ENCODE measurements around the gene BACH2. TPM values are rescaled to one million over a fixed set of nuclear protein-coding genes. Genes with fewer than 3 reads are reported as not detected.
A peak's percentile ranks its signal among the peaks of the same experiment; 100 is the strongest.

The BACH2 gene
- total and polyA plus RNA-seq, 2 of the 4 experiments (the other 2 are of a cell fraction), result 1.3 to 1.4 TPM

GRCh38 chr6:90219209-90219985, 77.2 kb downstream of the BACH2 start:
- H2BK20ac ChIP-seq (ENCODE audit: low read depth, low read length), result peak overlapping the region; percentile 83
- H3K9me1 ChIP-seq (ENCODE audit: insufficient read depth, low read length), result peaks cover 7% of the 10 kb centered on the region
- ATAC-seq (ENCODE audit: low read depth), result peak; percentile 27
- WGBS, 2 experiments (ENCODE audit: extremely low coverage in 2 of 2, insufficient read length in 1 of 2), result 13% methylated on average over 3 of the region's 14 CpGs; no CpG with 5 or more reads in 1 of the 2 experiments
- peak overlapping the region; percentile 75 for H2AFZ ChIP-seq (replicated peaks; ENCODE audit: low read length, poor library complexity)
- no peaks in the 10 kb centered on the region for H3K27me3 ChIP-seq (ENCODE audit: control insufficient read depth, insufficient read depth, low read length)
- BruUV-seq (replicated peaks), result no TSS peak
- H3K4me2 ChIP-seq (ENCODE audit: low read depth, low read length), result peak overlapping the region; percentile 86
- H2BK5ac ChIP-seq (ENCODE audit: low read depth, low read length, poor library complexity, severe bottlenecking), result peak overlapping the region; percentile 88
- peaks cover 4% of the 10 kb centered on the region; the same call in 1 of the 2 replicates for H3K9me3 ChIP-seq (ENCODE audit: control insufficient read depth, insufficient read depth, low read length)
- H2BK15ac ChIP-seq (ENCODE audit: low read depth, low read length), result peak overlapping the region; percentile 9; the same call in 1 of the 3 replicates
- peak overlapping the region; percentile 11; the same call in 1 of the 2 replicates for H3K4me3 ChIP-seq (ENCODE audit: insufficient read depth, low read depth, low read length)
- DNase-seq, result peak; percentile 90
- peak overlapping the region; percentile 49; the same call in 1 of the 2 replicates for H3K14ac ChIP-seq (replicated peaks; ENCODE audit: low read depth, low read length)
- dilution Hi-C loops (cut with HindIII; ENCODE audit: low sequenced_read_pairs, unreplicated experiment) (no loop called here), intact Hi-C loops (cut with micrococcal nuclease) (loop anchor here (1.0 to 5.0 kb wide), 4 partner anchors 77 to 174 kb away; partner anchors contain the start of gene BACH2), in situ Hi-C loops (cut with MboI; ENCODE audit: low sequenced_read_pairs) (loop anchor here (5.0 kb wide), 1 partner anchor 63 kb away; no protein-coding TSS in a partner anchor)
- H2BK120ac ChIP-seq (ENCODE audit: low read depth, low read length), result peak overlapping the region; percentile 85
- peak overlapping the region; percentile 26 for H2AK9ac ChIP-seq (replicated peaks; ENCODE audit: low read depth, low read length, poor library complexity)
- peak overlapping the region; percentile 19 for H3K18ac ChIP-seq (ENCODE audit: low read depth, low read length)
- POLR2A ChIA-PET (ENCODE audit: unreplicated experiment), result no interaction called here
- H3K4ac ChIP-seq (ENCODE audit: low read depth, low read length), result peak overlapping the region; percentile 87
- H4K20me1 ChIP-seq (ENCODE audit: insufficient read depth, low read length), result peaks cover 4% of the 10 kb centered on the region
- peak overlapping the region; percentile 7 for H3K9ac ChIP-seq (ENCODE audit: low read depth, low read length)
- peak overlapping the region; percentile 53; the same call in 1 of the 2 replicates for H3K56ac ChIP-seq (ENCODE audit: extremely low read depth, insufficient read depth, low read length)
- H3K27ac ChIP-seq (ENCODE audit: insufficient read depth, low read length), result peak overlapping the region; percentile 12; the same call in 1 of the 2 replicates
- peak overlapping the region; percentile 52 for H4K91ac ChIP-seq (ENCODE audit: insufficient read depth, low read depth, low read length)
- CTCF ChIA-PET, result interaction anchor here (2.3 kb wide), 1 partner anchor 175 kb away, joined by 7 read pairs; no protein-coding TSS in a partner anchor
- H3K36me3 ChIP-seq (ENCODE audit: control insufficient read depth, insufficient read depth, low read length), result no peaks in the 10 kb centered on the region
- peaks cover 19% of the 10 kb centered on the region for H3K4me1 ChIP-seq (ENCODE audit: control insufficient read depth, insufficient read depth, low read length)
- peak overlapping the region; percentile 50 for H4K5ac ChIP-seq (ENCODE audit: low read depth, low read length)
- 0 out of 2 replicates have a peak overlapping the region, but pooled peaks have one; percentile 19 for H2AK5ac ChIP-seq (ENCODE audit: low read depth, low read length)
- peak overlapping the region; percentile 73 for H3K23ac ChIP-seq (ENCODE audit: low read depth, low read length)
- peak overlapping the region; percentile 4 to 22; a peak in 3 of 4 replicates for H4K8ac ChIP-seq (ENCODE audit: low read depth in 2 of 2, low read length in 2 of 2)
- no peaks in the 10 kb centered on the region for H3K79me1 ChIP-seq (ENCODE audit: low read depth in 1 of 2, low read length in 2 of 2)
- no peak for TF ChIP-seq MAFK (IDR thresholded peaks at IDR 0.05; ENCODE audit: low read depth, low read length)
- no peak for TF ChIP-seq NFE2L2 (IDR thresholded peaks at IDR 0.05; ENCODE audit: low read depth, low read length)
- TF ChIP-seq MXI1 (IDR thresholded peaks at IDR 0.05; ENCODE audit: borderline replicate concordance, low read depth, low read length), result no peak
- no peak for TF ChIP-seq RCOR1 (IDR thresholded peaks at IDR 0.05; ENCODE audit: insufficient replicate concordance, low read length)
- no peak for TF ChIP-seq RFX5 (IDR thresholded peaks at IDR 0.05; ENCODE audit: low read depth, low read length)
- no peak for TF ChIP-seq CEBPB (IDR thresholded peaks at IDR 0.05; ENCODE audit: low read depth, low read length)
- TF ChIP-seq, protein P1, sequence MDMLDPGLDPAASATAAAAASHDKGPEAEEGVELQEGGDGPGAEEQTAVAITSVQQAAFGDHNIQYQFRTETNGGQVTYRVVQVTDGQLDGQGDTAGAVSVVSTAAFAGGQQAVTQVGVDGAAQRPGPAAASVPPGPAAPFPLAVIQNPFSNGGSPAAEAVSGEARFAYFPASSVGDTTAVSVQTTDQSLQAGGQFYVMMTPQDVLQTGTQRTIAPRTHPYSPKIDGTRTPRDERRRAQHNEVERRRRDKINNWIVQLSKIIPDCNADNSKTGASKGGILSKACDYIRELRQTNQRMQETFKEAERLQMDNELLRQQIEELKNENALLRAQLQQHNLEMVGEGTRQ (IDR thresholded peaks at IDR 0.05; ENCODE audit: low read depth, low read length), result no peak
- TF ChIP-seq POLR2A (IDR thresholded peaks at IDR 0.05; ENCODE audit: low read depth, low read length), result no peak
- TF ChIP-seq SMC3 (IDR thresholded peaks at IDR 0.05; ENCODE audit: low read depth, low read length), result no peak
- no peak for TF ChIP-seq CTCF (conservative IDR thresholded peaks at IDR 0.05; ENCODE audit: low read depth, low read length)
- TF ChIP-seq FOS (IDR thresholded peaks at IDR 0.05; ENCODE audit: low read depth, low read length), result no peak
- TF ChIP-seq MAZ (IDR thresholded peaks at IDR 0.05; ENCODE audit: borderline replicate concordance, low read depth, low read length), result no peak
- TF ChIP-seq ELK1 (IDR thresholded peaks at IDR 0.05; ENCODE audit: borderline replicate concordance, low read depth, low read length), result no peak
